Uterus (tissue), 2 donors: Measurements from ENCODE around the gene SELENOS.

Experiments used
- POLR2A ChIP-seq, 2 donors: fragments of 450-650 bp; IDR thresholded peaks; one replicate each; pipeline ENCODE4 v1.6.1; 2016; ENCODE audit warnings: antibody characterized with exemption in 2 of 2, mild to moderate bottlenecking in 1 of 2, moderate library complexity in 1 of 2
- TF ChIP-seq, protein P1 (sequence below), 4 experiments: fragments of 200-600 bp in 2 of 4; fragments of 450-650 bp in 2 of 4; sonication (generic) in 2 of 4; IDR thresholded peaks; one replicate each; pipeline ENCODE4 v1.5.1; 2016 to 2019; ENCODE audit warnings: antibody characterized with exemption in 4 of 4, mild to moderate bottlenecking in 2 of 4, moderate library complexity in 1 of 4

DNA sequence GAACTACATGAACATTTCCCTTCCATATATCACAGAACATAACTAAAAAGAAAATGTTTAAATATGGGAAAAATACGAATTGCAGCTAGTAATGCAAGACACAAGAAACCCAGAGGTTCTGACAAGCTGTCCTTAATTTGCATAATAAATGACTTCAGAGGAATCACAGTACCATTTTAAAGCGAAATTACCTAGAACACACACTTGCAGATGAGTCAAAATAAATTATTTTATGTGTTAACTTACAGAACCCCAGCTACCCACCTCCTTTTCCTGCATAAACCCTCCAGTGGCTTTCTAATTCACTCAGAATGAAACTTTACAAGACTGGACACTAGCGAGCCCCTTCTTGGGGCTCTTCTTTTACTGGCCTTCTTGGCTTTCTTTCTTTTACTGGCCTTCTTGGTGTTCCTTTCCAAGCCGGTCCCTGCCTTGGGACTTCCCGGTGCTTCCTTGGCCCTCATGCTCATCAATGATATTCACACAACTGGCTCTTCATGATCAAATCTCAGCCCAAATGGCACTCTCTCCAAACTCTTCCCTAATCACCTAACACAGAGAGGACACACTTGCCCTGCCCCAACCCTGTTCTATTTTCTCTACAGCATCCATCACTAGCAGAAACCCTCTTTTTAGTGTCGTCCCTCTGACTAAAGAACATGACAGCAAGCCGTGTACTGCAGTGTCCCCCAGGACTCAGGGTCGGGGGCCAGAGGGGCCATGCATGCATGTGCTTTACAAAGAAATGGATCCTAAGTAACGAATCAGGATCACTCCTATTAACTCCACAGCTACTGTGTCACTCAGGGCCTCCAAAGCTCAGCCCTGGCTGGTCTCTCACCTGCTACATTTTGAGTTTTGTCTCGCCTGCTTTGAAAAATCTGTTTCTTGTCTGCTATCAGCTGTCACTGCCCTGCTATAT, 30.2 kb downstream of the SELENOS start:
- TF ChIP-seq, protein P1, sequence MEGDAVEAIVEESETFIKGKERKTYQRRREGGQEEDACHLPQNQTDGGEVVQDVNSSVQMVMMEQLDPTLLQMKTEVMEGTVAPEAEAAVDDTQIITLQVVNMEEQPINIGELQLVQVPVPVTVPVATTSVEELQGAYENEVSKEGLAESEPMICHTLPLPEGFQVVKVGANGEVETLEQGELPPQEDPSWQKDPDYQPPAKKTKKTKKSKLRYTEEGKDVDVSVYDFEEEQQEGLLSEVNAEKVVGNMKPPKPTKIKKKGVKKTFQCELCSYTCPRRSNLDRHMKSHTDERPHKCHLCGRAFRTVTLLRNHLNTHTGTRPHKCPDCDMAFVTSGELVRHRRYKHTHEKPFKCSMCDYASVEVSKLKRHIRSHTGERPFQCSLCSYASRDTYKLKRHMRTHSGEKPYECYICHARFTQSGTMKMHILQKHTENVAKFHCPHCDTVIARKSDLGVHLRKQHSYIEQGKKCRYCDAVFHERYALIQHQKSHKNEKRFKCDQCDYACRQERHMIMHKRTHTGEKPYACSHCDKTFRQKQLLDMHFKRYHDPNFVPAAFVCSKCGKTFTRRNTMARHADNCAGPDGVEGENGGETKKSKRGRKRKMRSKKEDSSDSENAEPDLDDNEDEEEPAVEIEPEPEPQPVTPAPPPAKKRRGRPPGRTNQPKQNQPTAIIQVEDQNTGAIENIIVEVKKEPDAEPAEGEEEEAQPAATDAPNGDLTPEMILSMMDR (IDR thresholded peaks at IDR 0.05), result no peak
- no peak for TF ChIP-seq POLR2A (IDR thresholded peaks at IDR 0.05)
